ENCODE data around the gene GALNT2. TPM values are rescaled to one million over a fixed set of nuclear protein-coding genes. Genes with fewer than 3 reads are reported as not detected.

Gene GALNT2
- total and polyA plus RNA-seq, 2 of the 13 experiments (the other 11 are each of a cell fraction or from before 2014, with no cell fraction given): 39.3 to 39.6 TPM

- TF ChIP-seq ZNF230 (CRISPR knock-in tag; IDR thresholded peaks at IDR 0.05): no peak
- no peak for TF ChIP-seq ATF5 (CRISPR knock-in tag; IDR thresholded peaks at IDR 0.05; ENCODE audit: low read depth)
- TF ChIP-seq KLF12 (CRISPR knock-in tag; IDR thresholded peaks at IDR 0.05; ENCODE audit: borderline replicate concordance): no peak
- TF ChIP-seq DMTF1 (CRISPR knock-in tag; IDR thresholded peaks at IDR 0.05): no peak
- TF ChIP-seq ZNF724P (CRISPR knock-in tag; IDR thresholded peaks at IDR 0.05; ENCODE audit: borderline replicate concordance): no peak
- TF ChIP-seq FOXM1 (CRISPR knock-in tag; IDR thresholded peaks at IDR 0.05): no peak
- no peak for TF ChIP-seq PLRG1 (conservative IDR thresholded peaks at IDR 0.05)
- no peak for TF ChIP-seq ZNF234 (CRISPR knock-in tag; conservative IDR thresholded peaks at IDR 0.05)
- TF ChIP-seq ZNF598 (CRISPR knock-in tag; IDR thresholded peaks at IDR 0.05; ENCODE audit: borderline replicate concordance): no peak
- no peak; the same call in 1 of the 2 replicates for TF ChIP-seq REPIN1 (CRISPR knock-in tag; IDR thresholded peaks at IDR 0.05; ENCODE audit: borderline replicate concordance, low read depth)
- TF ChIP-seq ZNF207 (IDR thresholded peaks at IDR 0.05; ENCODE audit: borderline replicate concordance): no peak
- TF ChIP-seq ZNF703 (CRISPR knock-in tag; IDR thresholded peaks at IDR 0.05; ENCODE audit: borderline replicate concordance): no peak
- no peak for TF ChIP-seq TIGD3 (CRISPR knock-in tag; IDR thresholded peaks at IDR 0.05; ENCODE audit: borderline replicate concordance)
- TF ChIP-seq FOXP1 (IDR thresholded peaks at IDR 0.05): no peak
- peak; percentile 52; the same call in 1 of the 2 replicates for TF ChIP-seq FOXP1 (CRISPR knock-in tag; IDR thresholded peaks at IDR 0.05)
- no peak for TF ChIP-seq ZNF775 (CRISPR knock-in tag; IDR thresholded peaks at IDR 0.05; ENCODE audit: borderline replicate concordance)
- TF ChIP-seq, protein P1, sequence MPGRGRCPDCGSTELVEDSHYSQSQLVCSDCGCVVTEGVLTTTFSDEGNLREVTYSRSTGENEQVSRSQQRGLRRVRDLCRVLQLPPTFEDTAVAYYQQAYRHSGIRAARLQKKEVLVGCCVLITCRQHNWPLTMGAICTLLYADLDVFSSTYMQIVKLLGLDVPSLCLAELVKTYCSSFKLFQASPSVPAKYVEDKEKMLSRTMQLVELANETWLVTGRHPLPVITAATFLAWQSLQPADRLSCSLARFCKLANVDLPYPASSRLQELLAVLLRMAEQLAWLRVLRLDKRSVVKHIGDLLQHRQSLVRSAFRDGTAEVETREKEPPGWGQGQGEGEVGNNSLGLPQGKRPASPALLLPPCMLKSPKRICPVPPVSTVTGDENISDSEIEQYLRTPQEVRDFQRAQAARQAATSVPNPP (CRISPR knock-in tag; IDR thresholded peaks at IDR 0.05): no peak
- no peak for TF ChIP-seq ZNF552 (CRISPR knock-in tag; IDR thresholded peaks at IDR 0.05; ENCODE audit: borderline replicate concordance)
- no peak for TF ChIP-seq TAF15 (IDR thresholded peaks at IDR 0.05; ENCODE audit: low read depth, low read length, poor library complexity, severe bottlenecking)
- TF ChIP-seq TGIF2 (CRISPR knock-in tag; IDR thresholded peaks at IDR 0.05): peak; percentile 50; the same call in 1 of the 2 replicates
- TF ChIP-seq ISX (CRISPR knock-in tag; conservative IDR thresholded peaks at IDR 0.05): no peak
- TF ChIP-seq MEF2D (CRISPR knock-in tag; IDR thresholded peaks at IDR 0.05): no peak
- TF ChIP-seq EEA1 (CRISPR knock-in tag; IDR thresholded peaks at IDR 0.05; ENCODE audit: borderline replicate concordance): no peak
- no peak for TF ChIP-seq ZBTB8A (CRISPR knock-in tag; IDR thresholded peaks at IDR 0.05; ENCODE audit: borderline replicate concordance, low read depth)
- no peak for TF ChIP-seq DMAP1 (CRISPR knock-in tag; IDR thresholded peaks at IDR 0.05)
- no peak for TF ChIP-seq CCAR2 (optimal IDR thresholded peaks at IDR 0.05; ENCODE audit: low read depth, low read length)
Measured at GRCh38 chr1:230157420-230158390, 90.7 kb downstream of the GALNT2 start (continued).

All from HepG2 (cell line).